Skeletal muscle cell (primary cell): Measurements from ENCODE around the gene NGEF.

Source experiments
- DNase-seq: peaks from one replicate; pipeline ENCODE4 v3.0.0-alpha.2; 2010; ENCODE audit warnings: low read depth
- H3K4me3 ChIP-seq: 2 replicates; pipeline ENCODE4 v1.5.1; 2011; ENCODE audit warnings: low read depth, mild to moderate bottlenecking, control low read depth, low read length, moderate library complexity

Gene NGEF

GRCh38 chr2:233003658-233004555 is 9.1 kb downstream of the NGEF start:
- no peak for DNase-seq
- no peak overlapping the region for H3K4me3 ChIP-seq

- no peak overlapping the region for H3K4me3 ChIP-seq
- no peak for DNase-seq
Measured at GRCh38 chr2:233002829-233003657, 10.0 kb downstream of the NGEF start.

- DNase-seq = no peak
- no peak overlapping the region for H3K4me3 ChIP-seq
Measured at GRCh38 chr2:233000886-233001750, 11.9 kb downstream of the NGEF start.

- H3K4me3 ChIP-seq = no peak overlapping the region
- DNase-seq = no peak
Measured at GRCh38 chr2:232999354-232999753, 13.7 kb downstream of the NGEF start.

- no peak overlapping the region for H3K4me3 ChIP-seq
- DNase-seq = no peak
Measured at GRCh38 chr2:232998666-232998985, 14.4 kb downstream of the NGEF start.

GRCh38 chr2:232997749-232998665 is 15.0 kb downstream of the NGEF start:
- no peak for DNase-seq
- H3K4me3 ChIP-seq = no peak overlapping the region

- DNase-seq = no peak
Measured at GRCh38 chr2:232994446-232994845, 18.6 kb downstream of the NGEF start.

GRCh38 chr2:232993231-232993821 is 19.7 kb downstream of the NGEF start:
- H3K4me3 ChIP-seq = no peak overlapping the region
- DNase-seq = peak; percentile 12

More at GRCh38 chr2:232994446-232994845, 18.6 kb downstream of the NGEF start:
- H3K4me3 ChIP-seq = no peak overlapping the region

- no peak for DNase-seq
Measured at GRCh38 chr2:232986155-232986554, 26.9 kb downstream of the NGEF start.

GRCh38 chr2:232984451-232985207 is 28.4 kb downstream of the NGEF start:
- no peak overlapping the region for H3K4me3 ChIP-seq

More at GRCh38 chr2:232986155-232986554, 26.9 kb downstream of the NGEF start:
- no peak overlapping the region for H3K4me3 ChIP-seq

GRCh38 chr2:232983669-232984140 is 29.4 kb downstream of the NGEF start:
- no peak for DNase-seq
- no peak overlapping the region for H3K4me3 ChIP-seq

More at GRCh38 chr2:232984451-232985207, 28.4 kb downstream of the NGEF start:
- no peak for DNase-seq

GRCh38 chr2:232982926-232983668 is 30.0 kb downstream of the NGEF start:
- no peak overlapping the region for H3K4me3 ChIP-seq
- no peak for DNase-seq

GRCh38 chr2:232981767-232982360 is 31.2 kb downstream of the NGEF start:
- H3K4me3 ChIP-seq = no peak overlapping the region
- DNase-seq = no peak

GRCh38 chr2:232981356-232981755 is 31.7 kb downstream of the NGEF start:
- no peak overlapping the region for H3K4me3 ChIP-seq
- no peak for DNase-seq

- no peak for DNase-seq
- no peak overlapping the region for H3K4me3 ChIP-seq
Measured at GRCh38 chr2:232980683-232981082, 32.4 kb downstream of the NGEF start.

GRCh38 chr2:232979871-232980461 is 33.1 kb downstream of the NGEF start:
- H3K4me3 ChIP-seq = no peak overlapping the region
- DNase-seq = peak; percentile 56
